ENCODE results near the gene CCDC9B.

Gene CCDC9B

GRCh38 chr15:40340740-40341400 is at the start of gene CCDC9B:
CCDC9B (minus strand) TSS chr15:40340939; CDS start chr15:40340819, 120 bp downstream.
- FAIRE-seq, result no peak
- no peak for TF ChIP-seq CTCF (IDR thresholded peaks at IDR 0.05; ENCODE audit: insufficient read depth, missing control alignments)
- DNase-seq (ENCODE audit: insufficient read length, low spot score), result no peak

GRCh38 chr15:40389824-40390595 is 49.3 kb upstream of the CCDC9B start:
- TF ChIP-seq CTCF (IDR thresholded peaks at IDR 0.05; ENCODE audit: insufficient read depth, missing control alignments), result no peak
- FAIRE-seq (no peak), DNase-seq (ENCODE audit: insufficient read length, low spot score) (no peak)

GRCh38 chr15:40388941-40389823 is 48.4 kb upstream of the CCDC9B start:
- no peak for FAIRE-seq
- no peak for DNase-seq (ENCODE audit: insufficient read length, low spot score)
- no peak for TF ChIP-seq CTCF (IDR thresholded peaks at IDR 0.05; ENCODE audit: insufficient read depth, missing control alignments)

GRCh38 chr15:40386480-40386879 is 45.7 kb upstream of the CCDC9B start:
- TF ChIP-seq CTCF (IDR thresholded peaks at IDR 0.05; ENCODE audit: insufficient read depth, missing control alignments), result no peak
- DNase-seq (ENCODE audit: insufficient read length, low spot score), result no peak
- FAIRE-seq, result no peak

GRCh38 chr15:40382580-40383456 is 42.1 kb upstream of the CCDC9B start, which contains the start of gene KNSTRN:
KNSTRN (plus strand) TSS chr15:40382721; CDS start chr15:40382836, 115 bp downstream.
- FAIRE-seq (no peak), DNase-seq (ENCODE audit: insufficient read length, low spot score) (peak; percentile 68)
- TF ChIP-seq CTCF (IDR thresholded peaks at IDR 0.05; ENCODE audit: insufficient read depth, missing control alignments), result no peak

- no peak for DNase-seq (ENCODE audit: insufficient read length, low spot score)
- FAIRE-seq, result no peak
- no peak for TF ChIP-seq CTCF (IDR thresholded peaks at IDR 0.05; ENCODE audit: insufficient read depth, missing control alignments)
These were observed 41.2 kb upstream of the CCDC9B start for GRCh38 chr15:40381818-40382529.

Data from D721Med (cell line).